Activated naive CD4-positive, alpha-beta T cell treated with anti-CD3 and anti-CD28 coated beads, Interleukin-2, amount 50 U/mL, for 72 hours (primary cell): ENCODE data around the gene PLIN1. TPM values are rescaled to one million over a fixed set of nuclear protein-coding genes. Genes with fewer than 3 reads are reported as not detected.

Source experiments
- ATAC-seq, 2 donors: fragments of 150-1000 bp; cut with Tn5 transposase; 2 replicates each; pipeline ENCODE4 v1.10.0; 2021; ENCODE audit warnings: mild to moderate bottlenecking in 2 of 2, moderate library complexity in 2 of 2
- DNase-seq, 2 donors: peaks; one replicate each; pipeline ENCODE4 v3.0.0; 2021 to 2022; ENCODE audit warnings: low spot score in 2 of 2
- H3K27ac Mint-ChIP-seq, 2 donors: one replicate each; pipeline ENCODE4 v1.8.0; 2022; ENCODE audit warnings: mild to moderate bottlenecking in 2 of 2, mixed read lengths in 2 of 2
- H3K36me3 Mint-ChIP-seq, 2 donors: one replicate each; pipeline ENCODE4 v1.8.0; 2022; ENCODE audit warnings: mixed read lengths in 2 of 2
- H3K9me3 Mint-ChIP-seq, 2 donors: one replicate each; pipeline ENCODE4 v1.8.0; 2022; ENCODE audit warnings: mixed read lengths in 2 of 2
- total RNA-seq, 2 donors: library from RNA; stranded (reverse); gene quantifications; one replicate each; pipeline ENCODE4 v1.2.3, GENCODE V29; 2022

Gene PLIN1
- total RNA-seq, 2 donors from 2014 or later: 0.43 to 0.46 TPM

DNA sequence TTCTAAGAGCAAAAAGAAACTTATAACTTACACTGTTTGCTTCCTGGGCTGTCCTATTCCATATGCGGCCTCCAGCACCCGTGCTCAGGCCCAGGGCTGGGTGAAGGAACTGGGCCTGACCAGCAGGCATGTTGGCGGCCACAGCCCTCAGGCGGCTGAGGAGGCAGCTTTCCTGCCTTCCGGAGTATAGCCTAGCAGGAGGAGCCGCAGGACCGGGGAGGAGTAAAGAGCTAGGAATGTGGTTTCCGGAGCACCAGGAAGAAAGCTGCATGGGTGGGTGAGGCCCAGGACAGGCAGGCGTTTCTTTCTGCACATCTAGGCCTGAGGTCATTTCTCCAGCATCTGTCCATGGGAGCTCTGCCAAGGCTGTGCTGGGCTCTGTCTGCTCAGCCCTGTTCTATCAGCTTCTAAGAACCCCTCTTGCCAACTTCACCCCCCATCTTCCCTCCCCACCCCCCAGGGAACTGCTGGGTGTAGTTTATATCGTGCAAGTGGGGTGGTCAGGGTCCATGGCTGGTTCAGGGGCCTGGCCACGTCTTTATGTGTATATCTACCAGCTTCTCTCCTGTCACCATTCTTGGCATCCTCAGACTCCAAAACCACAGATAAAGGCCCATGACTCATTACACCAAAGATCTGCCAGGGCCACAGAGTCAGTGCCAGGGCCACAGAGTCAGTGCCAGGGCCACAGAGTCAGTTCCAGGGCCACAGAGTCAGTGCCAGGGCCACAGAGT lies 16.1 kb downstream of the PLIN1 start:
- no peak overlapping the region for H3K27ac Mint-ChIP-seq
- DNase-seq: no peak
- no peaks in the 10 kb centered on the region for H3K36me3 Mint-ChIP-seq
- ATAC-seq: no peak
- no peaks in the 10 kb centered on the region for H3K9me3 Mint-ChIP-seq

DNA sequence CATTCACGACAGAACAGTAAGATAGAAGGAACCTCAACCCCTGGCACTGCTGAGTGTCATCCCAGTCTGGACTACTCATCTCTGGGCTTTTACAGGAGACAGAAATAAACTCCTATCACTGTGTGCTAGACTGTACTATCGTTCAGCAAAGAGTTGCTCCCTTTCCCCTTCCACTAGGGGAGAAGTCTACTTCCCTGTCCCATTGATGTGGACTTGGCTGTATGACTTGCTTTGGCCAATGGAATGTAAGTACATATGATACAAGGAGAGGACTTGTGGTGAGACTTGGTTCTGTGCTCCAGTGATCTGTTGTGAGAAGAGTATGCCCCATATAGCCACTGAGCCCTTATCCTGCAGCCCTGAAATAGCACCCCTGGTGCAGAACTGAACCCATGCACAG lies 18.6 kb downstream of the PLIN1 start:
- ATAC-seq (no peak), DNase-seq (no peak)
- H3K36me3 Mint-ChIP-seq: peaks cover 0 to 4% of the 10 kb centered on the region in 2 donors
- H3K27ac Mint-ChIP-seq: no peak overlapping the region
- H3K9me3 Mint-ChIP-seq: no peaks in the 10 kb centered on the region

DNA sequence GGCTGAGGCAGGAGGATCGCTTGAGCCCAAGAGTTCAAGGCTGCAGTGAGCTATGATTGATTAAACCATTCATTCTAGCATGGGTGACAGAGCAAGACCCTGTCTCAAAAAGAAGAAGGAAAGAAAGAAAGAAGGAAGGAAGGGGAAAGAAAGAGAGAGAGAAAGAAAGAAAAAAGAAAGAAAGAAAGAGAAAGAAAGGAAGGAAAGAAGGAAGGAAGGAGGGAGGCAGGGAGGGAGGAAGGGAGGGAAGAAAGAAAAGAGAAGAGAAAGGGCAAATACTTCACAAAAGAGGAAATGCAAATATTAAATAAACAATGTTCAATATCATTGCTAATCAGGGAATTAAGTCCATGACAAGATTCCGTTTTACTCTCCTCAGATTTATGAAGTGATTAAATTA lies 19.9 kb downstream of the PLIN1 start:
- H3K9me3 Mint-ChIP-seq: no peaks in the 10 kb centered on the region

DNA sequence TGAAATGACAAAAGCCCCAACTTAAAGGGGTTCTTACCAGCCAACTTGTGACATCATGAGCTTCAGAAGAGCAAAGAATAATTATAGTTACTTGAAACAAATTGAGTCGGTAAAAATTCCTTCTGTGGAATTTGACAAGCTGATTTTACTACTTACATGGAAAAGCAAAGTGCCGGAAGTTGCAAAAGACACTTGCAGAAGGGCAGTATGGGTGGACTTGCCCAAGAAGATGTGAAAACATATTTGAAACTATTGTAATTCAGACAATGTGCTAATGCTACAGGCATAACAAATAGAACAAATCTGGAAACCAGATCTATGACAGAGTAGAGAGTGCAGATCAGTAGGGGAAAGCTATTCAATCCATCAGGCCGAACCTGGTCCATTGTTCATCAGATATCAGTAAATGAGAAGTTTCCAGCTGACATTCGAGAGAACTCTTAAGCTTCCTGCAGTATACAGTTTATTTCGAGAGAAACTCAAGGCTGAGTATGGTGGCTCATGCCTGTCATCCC lies 21.4 kb downstream of the PLIN1 start:
- H3K27ac Mint-ChIP-seq: peak overlapping the region in 1 of 2 donors; percentile 26
- ATAC-seq: no peak
- peaks cover 7 to 12% of the 10 kb centered on the region in 2 donors for H3K36me3 Mint-ChIP-seq
- no peaks in the 10 kb centered on the region for H3K9me3 Mint-ChIP-seq
- DNase-seq: no peak

More for the DNA sequence above, 19.9 kb downstream of the PLIN1 start:
- no peak for DNase-seq
- Mint-ChIP-seq H3K36me3 (peaks cover 5 to 9% of the 10 kb centered on the region in 2 donors), H3K27ac (no peak overlapping the region)
- ATAC-seq: no peak

DNA sequence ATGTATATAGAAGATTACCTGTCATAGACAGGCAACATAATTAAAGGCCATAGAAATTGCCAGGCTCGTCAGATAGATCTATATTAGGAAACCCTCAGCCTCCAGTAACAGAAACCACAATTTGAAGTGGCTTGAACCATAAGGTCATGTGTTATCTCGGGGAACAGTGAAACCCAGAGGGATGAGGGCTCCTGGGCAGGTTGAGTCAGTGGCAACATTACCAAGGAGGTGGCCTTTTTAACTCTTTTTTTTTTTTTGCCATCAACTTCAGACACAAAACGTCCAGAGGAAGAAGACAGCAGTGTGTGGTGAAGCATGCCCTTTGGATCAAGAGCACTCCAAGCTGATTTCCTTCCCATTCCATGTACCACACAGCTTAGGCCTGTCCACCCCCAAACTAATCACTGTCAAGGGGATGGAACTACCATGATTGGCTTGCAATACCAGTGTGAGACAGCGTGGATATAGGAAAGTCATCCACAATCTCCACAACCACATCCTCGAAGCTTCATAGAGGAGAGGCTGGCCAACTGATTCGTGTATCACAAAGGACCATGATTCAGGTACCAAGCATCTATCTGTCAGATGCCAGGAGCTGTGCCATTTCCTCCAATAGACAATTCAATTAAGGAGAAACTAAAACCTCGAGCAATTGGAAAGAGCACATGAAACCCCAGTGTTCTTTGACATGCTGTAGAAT lies 22.9 kb downstream of the PLIN1 start:
- H3K27ac Mint-ChIP-seq: peak overlapping the region in 1 of 2 donors; percentile 42
- ATAC-seq: peak in 1 of 2 donors; percentile 88

GRCh38 chr15:89654847-89655805 lies 24.0 kb downstream of the PLIN1 start, which contains the start of gene KIF7:
Gene KIF7 (minus strand): TSS chr15:89655467. CDS start chr15:89652930, 2,537 bp downstream.
- Mint-ChIP-seq H3K36me3 (peaks cover 7 to 12% of the 10 kb centered on the region in 2 donors), H3K9me3 (no peaks in the 10 kb centered on the region), H3K27ac (peak within 1 kb of the TSS; percentile 42 to 51)
- ATAC-seq: peak; percentile 55 to 78
- no peak for DNase-seq

More for the DNA sequence above, 22.9 kb downstream of the PLIN1 start:
- Mint-ChIP-seq H3K9me3 (no peaks in the 10 kb centered on the region), H3K36me3 (peaks cover 7 to 12% of the 10 kb centered on the region in 2 donors)
- no peak for DNase-seq

DNA sequence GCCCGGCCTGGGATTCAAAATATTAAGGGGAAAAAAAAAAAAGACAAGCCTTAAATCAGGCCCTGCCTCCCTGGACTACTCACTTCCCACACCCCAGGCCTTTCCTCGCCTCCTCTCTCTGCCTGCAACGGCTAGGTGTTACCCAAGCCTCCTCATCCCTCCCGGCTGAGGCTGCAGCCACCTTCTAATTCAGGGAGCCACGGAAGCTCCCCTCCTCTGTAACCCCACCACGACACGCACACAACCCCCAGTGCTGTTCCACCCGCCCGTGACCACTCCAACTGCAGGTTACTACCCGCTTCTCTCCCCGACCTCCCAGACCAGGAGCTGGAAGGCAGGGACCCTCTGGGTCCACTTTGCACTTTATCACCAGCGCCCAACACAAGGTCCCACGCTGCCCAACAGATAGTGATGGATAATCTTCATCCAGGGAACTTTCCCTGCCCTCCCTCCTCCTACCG lies 24.8 kb downstream of the PLIN1 start:
- ATAC-seq: no peak
- Mint-ChIP-seq H3K36me3 (peaks cover 7 to 12% of the 10 kb centered on the region in 2 donors), H3K9me3 (no peaks in the 10 kb centered on the region), H3K27ac (peak overlapping the region in 1 of 2 donors; percentile 51)
- no peak for DNase-seq

- Mint-ChIP-seq H3K9me3 (no peaks in the 10 kb centered on the region), H3K36me3 (peaks cover 7 to 12% of the 10 kb centered on the region in 2 donors), H3K27ac (no peak overlapping the region)
- ATAC-seq (no peak), DNase-seq (no peak)
Observed at GRCh38 chr15:89653578-89653977, 25.6 kb downstream of the PLIN1 start.

DNA sequence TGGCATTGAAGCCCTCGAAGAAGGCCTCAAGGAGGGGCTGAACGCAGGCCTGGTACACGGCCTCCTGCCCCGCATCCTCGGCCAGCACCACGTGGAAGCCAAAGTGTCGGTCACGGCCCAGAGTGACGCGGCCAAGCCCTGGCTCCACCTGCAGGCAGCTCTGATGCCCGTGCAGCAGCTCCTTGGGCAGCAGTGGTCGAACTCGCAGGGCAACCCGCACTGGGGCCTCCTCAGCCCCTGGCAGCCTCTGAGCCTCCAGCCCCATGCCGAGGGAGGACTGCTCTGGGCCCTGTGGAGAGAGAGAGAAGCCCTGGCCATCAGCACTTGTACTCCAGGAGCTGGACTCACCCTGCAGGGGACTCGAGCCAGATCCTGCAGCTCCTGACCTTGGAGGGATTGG lies 26.5 kb downstream of the PLIN1 start:
- H3K36me3 Mint-ChIP-seq: peaks cover 7 to 12% of the 10 kb centered on the region in 2 donors
- DNase-seq: no peak
- H3K9me3 Mint-ChIP-seq: no peaks in the 10 kb centered on the region
- H3K27ac Mint-ChIP-seq: no peak overlapping the region
- ATAC-seq: no peak

DNA sequence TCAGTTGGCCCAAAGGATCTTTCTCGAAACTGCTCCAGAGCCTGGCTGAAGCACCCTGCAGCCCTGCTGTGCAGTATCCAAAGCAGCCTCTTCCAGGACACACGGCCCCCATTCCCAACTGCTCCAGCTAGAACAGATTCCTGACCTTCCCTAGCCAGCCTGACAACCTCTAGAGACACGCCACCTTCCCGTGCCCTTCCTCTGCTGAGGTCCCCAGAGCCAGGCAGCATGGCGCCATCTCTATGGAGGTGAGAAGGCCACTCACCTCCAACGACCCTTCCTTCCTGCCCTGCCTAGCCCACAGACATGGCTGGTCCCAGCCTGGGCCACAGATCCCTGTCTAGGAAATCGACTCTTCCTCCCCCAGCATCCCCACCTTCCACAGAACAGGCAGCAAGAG lies 27.0 kb downstream of the PLIN1 start:
- no peak overlapping the region for H3K27ac Mint-ChIP-seq
- no peak for DNase-seq
- peaks cover 7 to 12% of the 10 kb centered on the region in 2 donors for H3K36me3 Mint-ChIP-seq
- no peaks in the 10 kb centered on the region for H3K9me3 Mint-ChIP-seq
- no peak for ATAC-seq

GRCh38 chr15:89649716-89650115 lies 29.5 kb downstream of the PLIN1 start:
- H3K36me3 Mint-ChIP-seq: peaks cover 7% of the 10 kb centered on the region in 2 donors
- DNase-seq: peak in 1 of 2 donors; percentile 51
- H3K27ac Mint-ChIP-seq: no peak overlapping the region
- ATAC-seq: no peak
- H3K9me3 Mint-ChIP-seq: no peaks in the 10 kb centered on the region

- no peak overlapping the region for H3K27ac Mint-ChIP-seq
- peaks cover under 1% of the 10 kb centered on the region in 2 donors for H3K36me3 Mint-ChIP-seq
- DNase-seq (peak in 1 of 2 donors; percentile 45), ATAC-seq (no peak)
- H3K9me3 Mint-ChIP-seq: no peaks in the 10 kb centered on the region
Observed at GRCh38 chr15:89649013-89649625, 30.0 kb downstream of the PLIN1 start.

DNA sequence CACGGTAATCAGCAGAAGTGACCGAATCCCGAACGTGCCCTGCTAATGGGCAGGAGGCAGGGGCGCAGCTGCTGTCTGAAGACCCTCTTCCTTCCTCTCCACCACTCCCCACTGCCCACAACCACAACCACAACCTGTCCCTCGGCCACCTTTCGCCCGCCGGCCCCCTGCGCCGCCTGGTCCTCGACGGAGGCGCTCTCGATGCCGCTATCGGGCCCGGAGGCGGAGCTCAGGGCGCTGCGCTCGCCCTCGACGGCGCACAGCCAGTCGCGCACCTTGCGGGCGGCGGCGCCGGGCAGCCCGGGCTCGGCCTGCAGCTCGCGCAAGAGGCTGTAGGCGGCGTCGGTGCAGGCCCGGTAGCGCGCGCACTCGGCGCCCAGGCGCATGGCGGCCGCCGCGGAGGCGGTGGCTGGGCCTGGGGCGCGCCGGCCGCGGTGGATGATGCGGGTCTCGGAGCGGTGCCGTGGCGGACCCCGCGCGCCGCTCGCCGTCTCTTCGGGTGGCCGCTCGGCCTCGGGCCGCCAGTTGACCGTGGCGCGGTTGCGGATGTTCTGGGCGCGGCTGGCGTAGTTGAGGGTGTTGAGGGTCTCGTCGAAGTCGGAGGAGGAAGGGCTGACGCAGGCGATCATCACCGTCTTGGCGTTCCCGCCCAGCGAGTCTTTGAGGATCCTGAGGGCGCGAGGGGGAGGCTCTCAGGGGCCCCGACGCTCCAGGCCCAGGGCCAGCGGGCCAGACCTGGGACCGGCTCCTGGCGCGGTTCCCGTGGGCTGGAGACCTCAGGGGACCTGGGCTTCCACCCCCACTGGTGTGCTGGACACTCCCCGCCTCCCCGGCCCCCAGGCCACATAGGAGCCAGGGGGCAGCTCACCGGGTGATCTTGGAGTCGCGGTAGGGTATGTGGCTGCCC lies 30.8 kb downstream of the PLIN1 start:
- H3K9me3 Mint-ChIP-seq: no peaks in the 10 kb centered on the region

DNA sequence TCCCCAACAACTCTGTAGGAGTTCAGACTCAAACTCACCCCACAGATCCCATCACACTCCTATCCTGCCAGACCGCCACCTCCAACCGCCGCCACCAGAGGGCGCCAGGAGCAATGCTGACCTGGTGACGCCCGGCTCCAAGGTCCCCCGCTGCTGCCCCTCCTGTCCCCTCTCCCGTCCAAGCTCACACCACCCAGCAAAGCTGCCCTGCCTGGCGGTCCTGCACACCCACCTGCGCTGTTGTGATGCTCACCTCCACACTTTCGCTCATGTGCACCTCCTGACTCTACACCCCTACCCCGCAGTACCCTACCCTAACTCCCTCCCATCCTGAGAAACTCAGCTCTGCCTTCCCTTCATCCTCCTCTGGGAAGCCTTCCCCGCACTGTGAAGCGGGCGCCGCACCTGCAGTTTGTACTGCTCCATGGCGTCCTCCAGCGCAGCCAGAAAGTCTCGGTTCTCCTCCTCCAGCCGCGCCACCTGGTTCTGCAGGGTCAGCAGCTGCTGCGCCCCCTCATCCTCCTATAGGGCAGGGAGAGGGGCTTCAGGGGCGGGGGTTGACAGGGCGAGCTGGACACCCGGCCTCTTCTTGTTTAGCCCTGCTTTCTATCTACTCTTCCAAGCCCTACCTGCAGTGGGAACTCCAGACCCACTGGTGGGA lies 31.8 kb downstream of the PLIN1 start:
- peak; percentile 67 to 86 for DNase-seq
- H3K36me3 Mint-ChIP-seq: no peaks in the 10 kb centered on the region

More for the DNA sequence above, 30.8 kb downstream of the PLIN1 start:
- ATAC-seq (no peak), DNase-seq (peak in 1 of 2 donors; percentile 51)
- no peak overlapping the region for H3K27ac Mint-ChIP-seq
- H3K36me3 Mint-ChIP-seq: no peaks in the 10 kb centered on the region

More for the DNA sequence above, 31.8 kb downstream of the PLIN1 start:
- Mint-ChIP-seq H3K27ac (no peak overlapping the region), H3K9me3 (no peaks in the 10 kb centered on the region)
- ATAC-seq: peak; percentile 82 to 84
